Astrocyte (in vitro differentiated cells and primary cell): ENCODE data around the gene SPAG7. TPM values are rescaled to one million over a fixed set of nuclear protein-coding genes. Genes with fewer than 3 reads are reported as not detected.
A peak's percentile ranks its signal among the peaks of the same experiment; 100 is the strongest.

ENCODE experiments used
- DNase-seq: peaks from one replicate; pipeline ENCODE4 v3.0.0-alpha.2; 2010; ENCODE audit warnings: low read depth
- FAIRE-seq: peaks from 2 replicates; lab custom pipeline; 2011; peaks lifted over from hg19 to GRCh38; lab: Jason Lieb, UNC
- H2AFZ ChIP-seq: 2 replicates; pipeline ENCODE4 v1.6.0; 2012; ENCODE audit warnings: low read depth, low read length, inconsistent platforms
- H3K27ac ChIP-seq: 2 replicates; pipeline ENCODE4 v1.5.1; 2011; ENCODE audit warnings: low read depth, low read length, inconsistent platforms
- H3K27me3 ChIP-seq: 2 replicates; pipeline ENCODE4 v1.6.0; 2011; ENCODE audit warnings: low read length, inconsistent platforms; ENCODE audit not compliant: insufficient read depth
- H3K36me3 ChIP-seq: 2 replicates; pipeline ENCODE4 v1.5.1; 2011; ENCODE audit warnings: low read length, inconsistent platforms; ENCODE audit not compliant: insufficient read depth
- H3K4me1 ChIP-seq: 2 replicates; pipeline ENCODE4 v1.5.1; 2011; ENCODE audit warnings: low read length, inconsistent platforms; ENCODE audit not compliant: insufficient read depth
- H3K4me2 ChIP-seq: 2 replicates; pipeline ENCODE4 v1.6.0; 2012; ENCODE audit warnings: low read length, inconsistent platforms
- H3K4me3 ChIP-seq: 2 replicates; pipeline ENCODE4 v1.5.1; 2011; ENCODE audit warnings: low read depth, mild to moderate bottlenecking, low read length, inconsistent platforms; ENCODE audit not compliant: insufficient read depth
- H3K79me2 ChIP-seq: 2 replicates; pipeline ENCODE4 v1.6.0; 2012; ENCODE audit warnings: mild to moderate bottlenecking, low read length, inconsistent platforms; ENCODE audit not compliant: insufficient read depth
- H3K9ac ChIP-seq: 2 replicates; pipeline ENCODE4 v1.6.0; 2012; ENCODE audit warnings: mild to moderate bottlenecking, low read length, inconsistent platforms
- H3K9me3 ChIP-seq: 2 replicates; pipeline ENCODE4 v1.5.1; 2012; ENCODE audit warnings: low read depth, mild to moderate bottlenecking, low read length, inconsistent platforms; ENCODE audit not compliant: insufficient read depth
- H4K20me1 ChIP-seq: 2 replicates; pipeline ENCODE4 v1.6.0; 2012; ENCODE audit warnings: low read length, inconsistent platforms; ENCODE audit not compliant: insufficient read depth
- H3K27ac Mint-ChIP-seq: one replicate; pipeline ENCODE4 v1.8.0; 2021; ENCODE audit warnings: mild to moderate bottlenecking, mixed read lengths; ENCODE audit not compliant: unreplicated experiment
- H3K27me3 Mint-ChIP-seq: one replicate; pipeline ENCODE4 v1.8.0; 2021; ENCODE audit warnings: low read depth, mixed read lengths; ENCODE audit not compliant: unreplicated experiment
- H3K36me3 Mint-ChIP-seq: one replicate; pipeline ENCODE4 v1.8.0; 2021; ENCODE audit warnings: low read depth, mixed read lengths; ENCODE audit not compliant: unreplicated experiment
- H3K4me1 Mint-ChIP-seq: one replicate; pipeline ENCODE4 v1.8.0; 2021; ENCODE audit warnings: low read depth, mixed read lengths; ENCODE audit not compliant: unreplicated experiment
- H3K4me3 Mint-ChIP-seq: one replicate; pipeline ENCODE4 v1.8.0; 2021; ENCODE audit warnings: mild to moderate bottlenecking, moderate library complexity, mixed read lengths; ENCODE audit not compliant: unreplicated experiment
- H3K9me3 Mint-ChIP-seq: one replicate; pipeline ENCODE4 v1.8.0; 2021; ENCODE audit warnings: mild to moderate bottlenecking, mixed read lengths; ENCODE audit not compliant: unreplicated experiment
- EZH2 ChIP-seq: IDR thresholded peaks from 2 replicates; pipeline ENCODE4 v1.6.1; 2012; ENCODE audit warnings: mild to moderate bottlenecking, low read length, inconsistent platforms; ENCODE audit not compliant: insufficient read depth
- total RNA-seq: library from RNA; stranded (reverse); gene quantifications from 2 replicates; pipeline ENCODE4 v1.2.1, GENCODE V29; 2021
- TF ChIP-seq, protein P1 (sequence below): IDR thresholded peaks from 2 replicates; pipeline ENCODE4 v1.5.1; 2011; ENCODE audit warnings: low read depth, mild to moderate bottlenecking, inconsistent platforms, low read length, moderate library complexity; ENCODE audit not compliant: insufficient read depth

SPAG7 gene
- total RNA-seq, 1 donor from 2014 or later = 60.9 TPM

DNA sequence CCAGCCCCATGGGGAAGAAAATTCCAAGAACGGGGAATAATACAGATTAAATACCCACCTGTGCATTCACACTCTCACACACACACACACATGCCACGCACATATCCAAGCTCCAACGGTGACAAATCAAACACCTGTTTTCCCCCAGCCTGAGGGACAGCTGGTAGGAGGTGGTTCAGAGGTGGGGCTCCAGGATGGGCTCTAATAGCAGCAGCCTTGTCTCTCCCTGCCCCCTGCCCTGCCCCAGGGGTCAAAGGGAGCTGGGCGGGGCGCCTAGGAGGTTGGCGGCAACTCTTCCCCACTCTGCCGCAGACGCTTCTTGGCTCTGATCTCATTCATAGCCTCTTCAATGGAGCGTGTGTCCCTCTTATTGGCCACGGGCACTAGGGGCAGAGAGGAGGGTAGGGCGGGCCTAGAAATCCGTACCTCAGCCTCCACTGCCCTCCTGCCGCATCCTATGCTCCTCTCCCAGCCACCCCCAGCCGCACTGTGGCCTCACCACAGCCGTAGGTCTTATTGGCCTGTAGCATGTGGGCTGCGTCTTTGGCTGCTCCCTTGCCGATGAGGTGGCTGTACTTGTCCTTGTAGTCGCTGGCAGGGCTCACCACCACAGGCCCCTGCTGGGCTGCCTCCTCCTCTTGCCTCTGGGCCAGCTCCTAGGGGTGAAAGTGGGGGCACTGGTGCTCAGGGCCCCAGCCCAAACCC, 8.2 kb downstream of the SPAG7 start:
- no peak for DNase-seq
- H2AFZ ChIP-seq = no peak overlapping the region
- H3K4me3 Mint-ChIP-seq = no peak overlapping the region

DNA sequence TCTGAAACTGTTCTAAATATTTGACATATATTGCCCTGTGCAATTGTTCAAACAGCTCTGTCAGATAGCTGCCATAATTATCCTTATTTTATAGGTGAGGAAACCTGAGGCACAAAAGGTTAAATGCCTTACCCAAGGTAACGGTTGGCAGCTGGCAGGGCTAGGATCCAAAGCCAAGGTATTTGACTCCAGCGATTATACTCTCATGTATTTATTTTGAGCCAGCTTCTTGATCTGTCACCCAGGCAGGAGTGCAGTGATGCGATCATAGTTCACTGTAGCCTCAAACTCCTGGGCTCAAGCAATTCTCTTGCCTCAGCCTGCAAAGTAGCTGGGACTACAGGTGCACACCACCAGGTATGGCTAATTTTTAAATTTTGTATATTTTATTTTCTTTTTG, 9.5 kb downstream of the SPAG7 start:
- no peaks in the 10 kb centered on the region for H3K79me2 ChIP-seq
- H3K36me3 Mint-ChIP-seq = peaks cover 22% of the 10 kb centered on the region
- no peak overlapping the region for H3K4me3 ChIP-seq
- H3K4me1 Mint-ChIP-seq = peaks cover 13% of the 10 kb centered on the region
- H3K4me2 ChIP-seq = no peak overlapping the region
- H3K4me3 Mint-ChIP-seq = no peak overlapping the region
- no peaks in the 10 kb centered on the region for H4K20me1 ChIP-seq
- no peaks in the 10 kb centered on the region for H3K27me3 ChIP-seq
- H2AFZ ChIP-seq = no peak overlapping the region
- H3K36me3 ChIP-seq = peaks cover 8% of the 10 kb centered on the region
- H3K9ac ChIP-seq = no peak overlapping the region
- H3K27me3 Mint-ChIP-seq = no peaks in the 10 kb centered on the region
- H3K4me1 ChIP-seq = peaks cover 9% of the 10 kb centered on the region
- H3K27ac Mint-ChIP-seq = no peak overlapping the region
- DNase-seq = no peak
- no peak for FAIRE-seq
- TF ChIP-seq, protein P1, sequence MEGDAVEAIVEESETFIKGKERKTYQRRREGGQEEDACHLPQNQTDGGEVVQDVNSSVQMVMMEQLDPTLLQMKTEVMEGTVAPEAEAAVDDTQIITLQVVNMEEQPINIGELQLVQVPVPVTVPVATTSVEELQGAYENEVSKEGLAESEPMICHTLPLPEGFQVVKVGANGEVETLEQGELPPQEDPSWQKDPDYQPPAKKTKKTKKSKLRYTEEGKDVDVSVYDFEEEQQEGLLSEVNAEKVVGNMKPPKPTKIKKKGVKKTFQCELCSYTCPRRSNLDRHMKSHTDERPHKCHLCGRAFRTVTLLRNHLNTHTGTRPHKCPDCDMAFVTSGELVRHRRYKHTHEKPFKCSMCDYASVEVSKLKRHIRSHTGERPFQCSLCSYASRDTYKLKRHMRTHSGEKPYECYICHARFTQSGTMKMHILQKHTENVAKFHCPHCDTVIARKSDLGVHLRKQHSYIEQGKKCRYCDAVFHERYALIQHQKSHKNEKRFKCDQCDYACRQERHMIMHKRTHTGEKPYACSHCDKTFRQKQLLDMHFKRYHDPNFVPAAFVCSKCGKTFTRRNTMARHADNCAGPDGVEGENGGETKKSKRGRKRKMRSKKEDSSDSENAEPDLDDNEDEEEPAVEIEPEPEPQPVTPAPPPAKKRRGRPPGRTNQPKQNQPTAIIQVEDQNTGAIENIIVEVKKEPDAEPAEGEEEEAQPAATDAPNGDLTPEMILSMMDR = no peak
- no peak for TF ChIP-seq EZH2
- H3K27ac ChIP-seq = no peak overlapping the region
- no peaks in the 10 kb centered on the region for H3K9me3 Mint-ChIP-seq
- H3K9me3 ChIP-seq = no peaks in the 10 kb centered on the region

More for the DNA sequence above, 8.2 kb downstream of the SPAG7 start:
- Histone ChIP-seq H3K4me3 (no peak overlapping the region), H3K27me3 (no peaks in the 10 kb centered on the region), H3K9me3 (no peaks in the 10 kb centered on the region), H3K9ac (no peak overlapping the region), H3K36me3 (peaks cover 8% of the 10 kb centered on the region), H3K4me2 (no peak overlapping the region), H3K27ac (no peak overlapping the region), H3K4me1 (no peaks in the 10 kb centered on the region), H4K20me1 (peaks cover 4% of the 10 kb centered on the region), H3K79me2 (no peaks in the 10 kb centered on the region)
- no peaks in the 10 kb centered on the region for H3K9me3 Mint-ChIP-seq
- H3K27ac Mint-ChIP-seq = no peak overlapping the region
- no peaks in the 10 kb centered on the region for H3K4me1 Mint-ChIP-seq
- no peak for TF ChIP-seq EZH2
- TF ChIP-seq, protein P1 = no peak
- peaks cover 24% of the 10 kb centered on the region for H3K36me3 Mint-ChIP-seq
- H3K27me3 Mint-ChIP-seq = no peaks in the 10 kb centered on the region
- no peak for FAIRE-seq

DNA sequence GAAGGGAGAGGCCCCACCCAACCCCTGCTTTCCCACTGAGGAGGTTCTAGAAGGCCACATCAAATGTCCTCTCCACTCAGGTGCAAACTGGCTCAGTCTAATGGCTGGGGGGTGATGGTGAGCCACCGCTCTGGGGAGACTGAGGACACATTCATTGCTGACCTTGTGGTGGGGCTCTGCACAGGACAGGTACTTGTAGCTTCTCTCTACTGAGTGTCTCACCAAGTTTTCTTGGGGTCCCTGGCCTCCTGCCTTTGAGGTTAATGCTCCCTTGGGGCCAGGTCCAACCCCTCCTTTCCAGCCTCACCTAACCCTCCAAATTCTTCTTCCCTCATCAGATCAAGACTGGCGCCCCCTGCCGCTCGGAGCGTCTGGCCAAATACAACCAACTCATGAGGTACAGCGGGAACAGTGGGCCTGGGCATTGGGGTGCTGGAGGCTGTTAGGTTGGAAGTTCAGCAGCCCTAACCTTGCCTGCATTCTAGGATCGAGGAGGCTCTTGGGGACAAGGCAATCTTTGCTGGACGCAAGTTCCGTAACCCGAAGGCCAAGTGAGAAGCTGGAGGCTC, 11.0 kb downstream of the SPAG7 start:
- no peak overlapping the region for H3K4me2 ChIP-seq
- Mint-ChIP-seq H3K36me3 (peaks cover 22% of the 10 kb centered on the region), H3K4me1 (peaks cover 20% of the 10 kb centered on the region), H3K4me3 (no peak overlapping the region), H3K27me3 (no peaks in the 10 kb centered on the region), H3K9me3 (no peaks in the 10 kb centered on the region), H3K27ac (no peak overlapping the region)
- no peaks in the 10 kb centered on the region for H4K20me1 ChIP-seq
- FAIRE-seq (no peak), DNase-seq (no peak)
- H3K79me2 ChIP-seq = no peaks in the 10 kb centered on the region
- H3K4me3 ChIP-seq = no peak overlapping the region
- H3K4me1 ChIP-seq = peaks cover 14% of the 10 kb centered on the region
- no peak overlapping the region for H3K27ac ChIP-seq
- H3K9ac ChIP-seq = no peak overlapping the region
- no peak for TF ChIP-seq EZH2
- TF ChIP-seq, protein P1 = peak; percentile 2
- no peak overlapping the region for H2AFZ ChIP-seq
- H3K36me3 ChIP-seq = peaks cover 5% of the 10 kb centered on the region
- no peaks in the 10 kb centered on the region for H3K27me3 ChIP-seq
- H3K9me3 ChIP-seq = no peaks in the 10 kb centered on the region
